NCI-H2171 treated with DMSO at 0.1 percent for 48 hours (cell line): ENCODE measurements around the gene HOXD9.

Source experiments
- DNase-seq: peaks from one replicate; lab custom pipeline; 2025; lab: John Stamatoyannopoulos, UW

The HOXD9 gene

DNA sequence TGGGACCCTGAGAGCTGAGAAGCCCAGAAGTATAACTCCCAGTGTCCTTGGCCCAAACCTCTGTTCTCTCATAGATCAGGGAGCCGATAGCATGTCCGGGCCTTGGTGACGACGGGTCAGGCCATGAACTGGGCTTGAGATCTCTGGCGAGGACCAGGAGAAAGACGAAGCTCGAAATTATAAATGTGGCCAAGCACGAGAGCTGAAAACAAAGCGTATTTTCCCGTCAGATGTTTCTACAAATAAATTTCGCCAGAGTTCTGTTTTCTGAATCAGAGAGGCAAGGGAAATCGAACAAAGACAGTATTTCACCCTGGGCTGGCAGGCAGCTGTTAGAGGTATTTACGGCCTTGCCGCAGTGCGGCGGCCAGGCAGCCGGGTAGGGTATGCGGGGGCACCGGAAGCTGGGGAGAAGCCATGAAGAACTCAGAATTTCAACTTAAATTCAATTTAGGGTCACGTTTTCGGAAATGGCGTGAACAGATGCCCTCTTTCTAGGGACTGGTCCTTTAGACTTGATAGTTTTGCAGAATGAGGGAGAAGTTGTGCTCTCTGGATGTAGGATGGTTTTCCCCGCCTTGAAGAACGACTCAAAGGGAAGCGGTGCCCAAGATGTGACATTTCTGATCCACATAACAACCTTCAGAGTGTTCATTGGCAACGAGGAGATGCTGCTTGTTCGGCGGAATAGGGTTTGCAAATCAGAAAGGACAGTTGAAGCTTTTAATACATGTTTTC is 16.6 kb downstream of the HOXD9 start:
- DNase-seq, result no peak

- DNase-seq, result no peak
Measured at GRCh38 chr2:176139661-176140512, 17.4 kb downstream of the HOXD9 start.

- peak; percentile 78 for DNase-seq
Measured at GRCh38 chr2:176140513-176141317, 18.2 kb downstream of the HOXD9 start.

DNA sequence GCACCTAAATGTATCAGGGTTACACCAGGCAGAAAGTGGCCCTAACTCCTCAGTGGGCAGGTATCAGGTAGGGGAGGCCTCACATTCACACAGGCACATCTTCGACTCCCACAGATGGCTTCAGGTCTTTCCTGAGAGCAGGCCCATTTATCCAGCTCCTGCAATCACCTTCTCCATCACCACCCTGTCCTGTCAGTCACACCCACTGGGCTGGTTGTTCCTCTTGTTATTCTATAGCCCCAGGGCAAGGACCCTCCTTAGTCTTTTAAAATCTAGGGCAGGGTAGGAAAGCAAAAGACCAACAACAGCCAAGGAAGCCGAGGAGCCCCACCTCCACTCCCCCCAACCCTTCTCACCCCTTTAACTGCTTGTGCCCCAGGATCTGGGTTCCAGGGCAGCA is 19.8 kb downstream of the HOXD9 start:
- DNase-seq, result no peak

DNA sequence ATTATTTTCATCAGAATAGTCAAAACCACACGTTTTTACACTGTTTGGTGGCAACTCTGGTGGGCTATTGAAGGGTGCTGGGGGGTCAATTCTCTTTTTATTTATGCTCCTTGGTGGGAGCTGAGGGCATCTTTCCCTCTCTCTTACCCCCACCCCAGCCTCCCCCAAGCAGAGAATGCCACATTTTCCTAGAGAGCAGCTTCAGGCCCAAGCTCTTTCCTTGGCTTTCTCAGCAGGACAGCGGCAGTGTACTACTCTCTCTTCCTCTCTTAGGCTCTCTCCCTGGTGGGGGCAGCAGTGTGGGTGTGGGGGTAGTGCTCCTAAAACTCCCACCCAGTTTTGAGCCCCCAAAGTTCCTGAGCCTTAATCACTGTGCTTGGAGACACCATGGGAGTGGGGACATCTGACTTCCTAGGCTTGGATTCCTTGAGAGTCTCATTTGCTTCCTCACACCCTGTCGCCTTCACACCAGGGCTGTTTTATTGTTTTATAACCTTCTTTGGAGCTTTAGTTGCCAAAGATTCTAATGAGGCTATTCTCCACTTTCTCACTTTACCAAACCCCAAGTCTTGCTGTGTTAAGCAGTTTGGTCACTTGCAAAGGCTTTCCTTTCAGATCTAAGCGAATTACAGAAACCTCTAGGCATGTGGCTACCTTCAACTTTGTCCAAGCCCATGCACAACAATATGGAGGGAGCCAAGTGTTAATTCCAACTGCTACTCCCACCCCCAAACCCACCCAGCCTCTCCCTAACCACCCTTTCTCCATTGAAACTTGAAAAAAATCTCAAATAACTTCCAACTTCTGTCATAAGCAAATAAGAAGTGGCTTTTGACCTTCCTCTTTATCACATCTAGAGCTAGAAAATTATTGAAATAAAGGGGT is 22.8 kb downstream of the HOXD9 start:
- no peak for DNase-seq

DNA sequence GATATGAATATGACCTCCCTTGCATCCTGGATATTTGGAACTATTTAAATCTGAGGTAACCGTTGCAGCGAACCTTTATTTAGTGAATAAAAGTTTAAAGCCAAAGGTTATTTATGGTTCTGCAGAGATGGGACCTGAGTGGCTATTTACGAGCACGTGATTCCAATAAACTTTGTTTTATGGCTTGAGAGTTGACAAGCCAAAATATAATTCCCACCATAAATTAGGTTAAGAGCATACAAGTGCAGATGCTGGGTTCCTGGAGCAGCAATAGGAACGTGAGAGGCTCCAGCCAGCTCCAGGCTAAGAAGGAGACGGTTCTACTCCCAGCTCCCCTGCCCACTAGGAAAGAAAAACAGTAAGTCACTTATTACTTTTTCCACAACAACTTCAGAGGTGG is 23.6 kb downstream of the HOXD9 start:
- DNase-seq, result no peak

- no peak for DNase-seq
Measured at GRCh38 chr2:176146645-176147044, 24.1 kb downstream of the HOXD9 start.

GRCh38 chr2:176147210-176147799 is 24.8 kb downstream of the HOXD9 start:
- no peak for DNase-seq

DNA sequence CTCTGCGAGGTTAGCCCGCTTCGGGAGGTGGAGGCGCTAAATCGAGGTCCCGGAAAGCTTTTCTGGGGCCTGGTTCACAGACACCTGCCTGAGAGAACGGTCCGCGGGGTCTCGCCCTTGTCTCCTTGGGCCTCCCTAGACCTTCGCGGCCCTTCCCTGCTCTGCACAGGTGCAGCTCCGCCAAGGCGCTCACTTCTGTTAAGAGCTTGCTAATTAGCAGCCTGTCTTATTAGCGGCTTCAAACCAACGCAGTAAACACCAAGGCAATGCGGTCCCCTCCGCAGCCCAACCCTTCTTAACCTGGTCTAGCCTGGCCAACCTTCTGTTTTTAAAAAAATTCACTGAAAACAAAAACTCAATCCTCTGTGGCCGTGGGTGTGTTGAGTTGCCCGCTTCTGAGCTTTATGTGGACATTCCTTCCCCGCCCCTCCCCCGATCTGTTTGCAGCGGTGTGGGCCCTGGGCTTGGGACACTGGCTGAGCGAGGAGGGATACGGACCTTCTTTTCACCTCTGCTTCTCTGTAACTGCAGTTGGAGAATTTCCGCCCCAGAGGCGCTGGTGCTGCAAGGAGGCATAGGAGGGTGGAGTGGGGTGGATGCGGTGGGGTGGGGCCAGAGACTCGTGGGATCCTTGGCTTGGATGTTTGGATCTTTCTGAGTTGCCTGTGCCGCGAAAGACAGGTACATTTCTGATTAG is 25.4 kb downstream of the HOXD9 start:
- no peak for DNase-seq

- DNase-seq, result no peak
Measured at GRCh38 chr2:176148751-176149421, 26.4 kb downstream of the HOXD9 start.

GRCh38 chr2:176149481-176149938 is 27.0 kb downstream of the HOXD9 start:
- DNase-seq, result no peak

DNA sequence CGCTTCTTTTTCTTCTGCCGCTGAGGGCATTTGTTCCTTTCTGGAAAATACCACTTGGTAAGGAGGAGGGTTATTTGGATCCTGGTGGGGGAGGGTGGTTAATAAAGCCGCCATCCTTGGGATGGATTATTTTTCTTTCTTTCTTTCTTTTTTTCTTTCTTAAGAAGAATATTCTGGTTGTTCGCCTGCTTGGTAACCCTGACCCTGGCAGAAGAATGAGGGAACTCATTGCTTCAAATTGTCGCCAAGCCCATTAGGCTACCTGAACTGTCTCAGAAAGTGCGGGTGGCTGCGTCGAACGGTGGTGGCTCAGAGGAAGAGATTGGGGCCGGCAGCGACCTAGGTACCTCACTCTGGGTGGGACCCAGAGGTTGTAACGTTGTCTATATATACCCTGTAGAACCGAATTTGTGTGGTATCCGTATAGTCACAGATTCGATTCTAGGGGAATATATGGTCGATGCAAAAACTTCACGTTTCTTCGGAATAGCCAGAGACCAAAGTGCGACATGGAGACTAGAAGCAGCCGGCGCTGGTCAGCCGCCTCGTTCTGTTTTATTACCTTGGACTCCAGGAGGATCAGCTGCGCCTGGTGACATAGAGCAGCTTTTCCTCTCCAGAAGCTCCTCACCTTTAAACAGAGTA is 27.5 kb downstream of the HOXD9 start:
- no peak for DNase-seq

DNA sequence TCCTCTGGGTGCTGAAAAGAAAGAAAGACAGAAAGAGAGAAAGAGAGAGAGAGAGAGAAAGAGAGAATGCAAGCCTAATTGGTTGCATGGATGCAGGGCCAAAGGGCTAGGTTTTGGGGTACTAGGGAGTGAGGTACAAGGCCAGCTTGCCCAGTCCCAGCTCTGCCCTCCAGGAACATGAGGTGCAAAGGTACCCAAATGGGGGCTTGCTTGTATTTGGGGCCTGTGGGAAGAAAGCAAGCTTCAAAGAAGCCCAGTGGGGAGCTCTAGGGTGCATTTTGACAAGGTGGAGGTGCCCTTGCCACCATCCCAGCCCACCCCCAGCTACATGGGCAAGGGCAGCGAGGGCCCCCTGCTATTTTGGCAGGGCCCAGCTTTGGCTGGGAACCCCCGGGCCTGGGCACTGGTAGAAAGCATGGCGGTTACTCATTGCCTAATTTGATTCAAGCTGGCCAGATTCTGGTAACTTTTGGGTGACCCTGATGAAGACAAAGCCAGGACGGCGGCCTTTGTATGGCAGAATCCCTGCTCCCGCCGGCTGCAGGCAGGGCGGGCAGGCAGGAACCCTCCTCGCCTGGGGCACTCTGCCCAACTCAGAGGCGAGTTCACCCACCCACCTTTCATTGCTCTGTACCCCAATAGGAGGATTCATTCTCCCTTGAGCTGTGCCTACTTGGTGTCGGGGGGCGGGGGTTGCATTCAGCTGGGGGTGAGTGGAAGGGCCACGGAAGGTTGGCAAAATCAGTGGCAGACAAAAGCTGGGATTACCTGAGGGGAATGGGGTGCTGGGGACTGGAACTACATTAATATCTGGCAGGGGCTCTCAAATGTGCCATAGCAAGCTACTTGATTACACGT is 28.3 kb downstream of the HOXD9 start:
- no peak for DNase-seq

- DNase-seq, result no peak
Measured at GRCh38 chr2:176151442-176152287, 29.1 kb downstream of the HOXD9 start, which contains the start of gene HOXD4. Gene HOXD4 (plus strand): TSS chr2:176151550. CDS start chr2:176151634, 84 bp downstream.

GRCh38 chr2:176152350-176153181 is 30.0 kb downstream of the HOXD9 start:
- DNase-seq, result no peak

DNA sequence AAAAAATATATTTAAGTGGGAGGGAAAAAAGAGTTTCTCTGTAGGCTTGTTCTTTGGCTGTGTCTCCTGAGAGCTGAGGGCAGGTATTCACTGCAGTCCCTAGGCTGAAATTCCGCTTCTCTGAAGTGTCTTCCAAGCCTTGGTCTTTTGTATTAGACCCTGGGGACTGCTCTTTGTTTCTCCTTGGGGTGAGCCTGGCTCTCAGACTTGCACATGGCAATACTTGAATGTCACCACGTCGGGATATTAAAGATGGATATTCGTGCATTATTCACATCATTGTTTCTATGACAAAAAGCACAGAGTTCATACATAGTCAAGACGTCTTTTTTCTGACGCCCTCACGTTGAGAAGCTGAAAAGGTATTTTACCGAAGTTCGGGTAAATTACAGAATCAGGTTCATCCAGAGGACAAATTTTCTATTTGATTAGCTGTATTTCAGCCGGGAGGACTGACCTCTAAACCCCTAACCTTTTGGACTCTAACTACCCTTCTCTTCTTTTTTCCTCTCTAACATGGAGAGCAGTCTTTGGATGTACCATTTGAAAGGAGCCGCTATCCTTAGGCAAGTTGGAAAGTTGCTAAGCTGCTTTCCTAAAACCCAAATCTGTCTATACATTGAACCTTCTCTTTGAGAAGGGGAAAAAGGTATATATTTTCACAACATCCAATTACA is 32.2 kb downstream of the HOXD9 start:
- no peak for DNase-seq
